Upper lobe of left lung (tissue), 6 donors: ENCODE measurements around the gene CCDC57. TPM values are rescaled to one million over a fixed set of nuclear protein-coding genes. Genes with fewer than 3 reads are reported as not detected.
"Not testable (repeated sequence)": the region's sequence is repeated elsewhere in the genome, so short reads cannot be mapped to it uniquely, and the experiment has no call there.

ENCODE experiments used
- ATAC-seq, 2 donors: fragments of 200-7000 bp; cut with Tn5 transposase; one replicate each; pipeline ENCODE4 v1.9.1; 2022; ENCODE audit warnings: mild to moderate bottlenecking in 2 of 2, moderate library complexity in 2 of 2; ENCODE audit not compliant: low FRiP score in 2 of 2
- DNase-seq, 2 donors: peaks; one replicate each; pipeline ENCODE4 v3.0.0-alpha.2; 2019 to 2020
- H3K27ac ChIP-seq, 4 donors: fragments of 200-600 bp; sonication (generic); one replicate each; pipeline ENCODE4 v1.5.1; 2016 to 2019
- H3K27me3 ChIP-seq, 4 donors: fragments of 200-600 bp; sonication (generic); one replicate each; pipeline ENCODE4 v1.5.1; 2017 to 2019
- H3K36me3 ChIP-seq, 4 donors: fragments of 200-600 bp; sonication (generic); one replicate each; pipeline ENCODE4 v1.5.1; 2016 to 2019
- H3K4me1 ChIP-seq, 4 donors: fragments of 200-600 bp; sonication (generic); one replicate each; pipeline ENCODE4 v1.5.1; 2018 to 2019
- H3K4me3 ChIP-seq, 4 donors: fragments of 200-600 bp; sonication (generic); one replicate each; pipeline ENCODE4 v1.5.1; 2017 to 2019; ENCODE audit warnings: mild to moderate bottlenecking in 2 of 4, moderate library complexity in 1 of 4
- H3K9me3 ChIP-seq, 4 donors: fragments of 200-600 bp; sonication (generic); one replicate each; pipeline ENCODE4 v1.5.1; 2018 to 2019
- EP300 ChIP-seq, 4 donors: sonication (generic); formaldehyde crosslinking; IDR thresholded peaks; one replicate each; pipeline ENCODE4 v1.5.1; 2017; ENCODE audit warnings: antibody characterized with exemption in 4 of 4, control low read depth in 2 of 4
- POLR2A ChIP-seq, 4 donors: fragments of 450-650 bp; IDR thresholded peaks; one replicate each; pipeline ENCODE4 v1.5.1; 2016 to 2017; ENCODE audit warnings: antibody characterized with exemption in 4 of 4, mild to moderate bottlenecking in 2 of 4
- POLR2AphosphoS5 ChIP-seq, 2 donors: sonication (generic); formaldehyde crosslinking; IDR thresholded peaks; one replicate each; pipeline ENCODE4 v1.5.1; 2017; ENCODE audit warnings: antibody characterized with exemption in 2 of 2
- WGBS, 2 donors: methylation state at CpG; one replicate each; pipeline ENCODE4 v1.1.5; 2017 to 2018; 5-methylcytosine and 5-hydroxymethylcytosine counted together
- total RNA-seq, 6 donors: library from RNA; depleted of rRNA in 4 of 6; stranded (reverse); fragments of >200 nt in 4 of 6; gene quantifications; one replicate each; pipeline versions ENCODE4 v1.1.0 to v1.2.1, GENCODE V29; 2016 to 2021
- TF ChIP-seq, protein P1 (sequence below), 6 experiments: fragments of 450-650 bp in 4 of 6; fragments of 200-600 bp in 2 of 6; sonication (generic) in 2 of 6; IDR thresholded peaks; one replicate each; pipeline ENCODE4 v1.5.1; 2016 to 2019; ENCODE audit warnings: antibody characterized with exemption in 6 of 6
- donor health status: DM: no; HTN: no; CAD: no; lungs with moderate emphysema.
- donor health status: DM: no; HTN: yes; CAD: no; lungs with severe emphysema.

CCDC57 gene
- total RNA-seq, 6 donors from 2014 or later = 52.9 to 204 (median 71.8) TPM

DNA sequence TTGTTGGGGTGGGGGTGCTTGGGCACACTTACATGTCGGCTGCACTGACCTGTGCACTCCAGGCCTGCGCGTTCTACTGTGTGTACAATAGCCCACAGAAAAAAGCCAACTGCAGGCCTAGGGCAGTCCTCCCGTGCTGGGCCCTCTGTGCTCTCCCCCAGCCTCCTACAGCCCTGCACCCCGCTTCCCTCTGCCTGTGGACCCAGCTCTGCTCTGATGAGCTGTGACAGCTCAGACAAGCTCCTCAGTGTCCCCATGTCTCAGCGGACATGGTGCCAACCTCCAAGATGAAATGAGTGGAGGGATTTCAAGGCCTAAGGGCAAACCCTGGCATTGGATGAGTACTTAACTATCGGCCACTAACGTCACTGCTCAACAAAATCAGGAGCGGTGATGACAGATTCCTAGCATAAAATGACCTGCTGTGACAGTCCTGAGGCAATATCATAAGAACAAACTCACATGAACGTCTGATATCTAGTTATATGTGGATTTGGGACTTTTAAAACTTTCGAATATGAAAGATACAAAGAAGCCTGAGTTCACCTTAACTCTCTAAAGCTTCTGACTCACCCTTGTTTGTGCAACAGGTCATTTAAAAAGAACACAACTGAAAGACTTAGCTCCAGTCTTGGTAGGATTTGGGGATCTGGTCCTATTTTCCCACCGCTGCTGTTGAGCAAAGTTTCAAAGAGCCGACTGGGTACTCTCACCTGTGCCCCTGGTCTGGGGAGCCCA lies 34.7 kb downstream of the CCDC57 start:
- no peaks in the 10 kb centered on the region for H3K9me3 ChIP-seq
- H3K4me3 ChIP-seq = no peak overlapping the region
- TF ChIP-seq, protein P1, sequence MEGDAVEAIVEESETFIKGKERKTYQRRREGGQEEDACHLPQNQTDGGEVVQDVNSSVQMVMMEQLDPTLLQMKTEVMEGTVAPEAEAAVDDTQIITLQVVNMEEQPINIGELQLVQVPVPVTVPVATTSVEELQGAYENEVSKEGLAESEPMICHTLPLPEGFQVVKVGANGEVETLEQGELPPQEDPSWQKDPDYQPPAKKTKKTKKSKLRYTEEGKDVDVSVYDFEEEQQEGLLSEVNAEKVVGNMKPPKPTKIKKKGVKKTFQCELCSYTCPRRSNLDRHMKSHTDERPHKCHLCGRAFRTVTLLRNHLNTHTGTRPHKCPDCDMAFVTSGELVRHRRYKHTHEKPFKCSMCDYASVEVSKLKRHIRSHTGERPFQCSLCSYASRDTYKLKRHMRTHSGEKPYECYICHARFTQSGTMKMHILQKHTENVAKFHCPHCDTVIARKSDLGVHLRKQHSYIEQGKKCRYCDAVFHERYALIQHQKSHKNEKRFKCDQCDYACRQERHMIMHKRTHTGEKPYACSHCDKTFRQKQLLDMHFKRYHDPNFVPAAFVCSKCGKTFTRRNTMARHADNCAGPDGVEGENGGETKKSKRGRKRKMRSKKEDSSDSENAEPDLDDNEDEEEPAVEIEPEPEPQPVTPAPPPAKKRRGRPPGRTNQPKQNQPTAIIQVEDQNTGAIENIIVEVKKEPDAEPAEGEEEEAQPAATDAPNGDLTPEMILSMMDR (IDR thresholded peaks at IDR 0.05) = no peak
- TF ChIP-seq EP300 (IDR thresholded peaks at IDR 0.05) (no peak), POLR2AphosphoS5 (IDR thresholded peaks at IDR 0.05) (no peak), POLR2A (IDR thresholded peaks at IDR 0.05) (no peak)
- H3K27me3 ChIP-seq = no peaks in the 10 kb centered on the region
- H3K4me1 ChIP-seq = no peaks in the 10 kb centered on the region
- ATAC-seq (no peak), DNase-seq (no peak)
- peaks cover 0 to 32% (median 14%) of the 10 kb centered on the region in 4 donors for H3K36me3 ChIP-seq
- WGBS, 2 donors = 94 to 98% methylated on average over 7 to 13 of the region's 13 CpGs
- no peak overlapping the region for H3K27ac ChIP-seq

DNA sequence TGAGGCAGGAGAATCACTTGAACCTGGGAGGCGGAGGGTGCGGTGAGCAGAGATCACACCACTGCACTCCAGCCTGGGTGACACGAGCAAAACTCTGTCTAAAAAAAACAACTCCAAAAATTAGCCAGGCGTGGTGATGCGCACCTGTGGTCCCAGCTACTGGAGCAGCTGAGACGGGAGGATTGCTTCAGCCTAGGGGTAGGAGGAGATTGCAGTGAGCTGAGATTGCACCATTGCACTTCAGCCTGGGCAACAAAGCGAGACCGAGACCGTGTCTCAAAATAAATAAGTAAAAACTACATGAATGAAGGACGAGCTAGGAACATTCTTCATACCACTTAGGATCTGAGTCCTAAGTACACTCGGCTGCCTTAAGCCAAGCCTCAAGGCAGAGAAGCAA lies 35.4 kb downstream of the CCDC57 start:
- TF ChIP-seq EP300 (IDR thresholded peaks at IDR 0.05) = no peak
- TF ChIP-seq POLR2A (IDR thresholded peaks at IDR 0.05) = no peak
- TF ChIP-seq, protein P1 (IDR thresholded peaks at IDR 0.05) = no peak
- no peak for TF ChIP-seq POLR2AphosphoS5 (IDR thresholded peaks at IDR 0.05)
- H3K36me3 ChIP-seq = peaks cover 0 to 34% (median 16%) of the 10 kb centered on the region in 4 donors
- no peak for DNase-seq
- no peak overlapping the region for H3K27ac ChIP-seq
- H3K9me3 ChIP-seq = no peaks in the 10 kb centered on the region
- H3K4me1 ChIP-seq = no peaks in the 10 kb centered on the region
- ATAC-seq = no peak
- no peak overlapping the region for H3K4me3 ChIP-seq
- no peaks in the 10 kb centered on the region for H3K27me3 ChIP-seq
- WGBS, 2 donors = 85 to 86% methylated on average over 11 of the region's 11 CpGs

DNA sequence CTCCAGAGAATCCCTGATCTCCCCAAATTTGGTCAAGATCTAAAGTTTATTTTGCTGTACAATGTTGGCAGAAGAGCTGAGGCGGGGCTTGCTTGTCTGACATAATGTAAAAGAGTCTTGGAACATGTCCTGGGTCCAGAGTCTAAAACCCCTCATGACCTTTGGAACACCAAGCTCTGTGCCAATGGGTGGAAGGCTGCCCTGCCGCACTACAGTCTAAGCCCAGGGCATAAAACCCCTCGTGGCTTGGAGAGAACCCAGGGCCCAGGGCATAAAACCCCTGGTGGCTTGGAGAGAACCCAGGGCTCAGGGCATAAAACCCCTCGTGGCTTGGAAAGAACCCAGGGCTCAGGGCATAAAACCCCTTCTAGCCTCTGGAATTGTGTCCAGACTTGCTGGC lies 36.7 kb downstream of the CCDC57 start:
- no peak for DNase-seq
- WGBS, 2 donors = 79 to 90% methylated on average over 3 to 4 of the region's 4 CpGs
- Histone ChIP-seq H3K4me3 (no peak overlapping the region), H3K27me3 (no peaks in the 10 kb centered on the region), H3K9me3 (no peaks in the 10 kb centered on the region), H3K36me3 (peaks cover 0 to 42% (median 22%) of the 10 kb centered on the region in 4 donors), H3K4me1 (no peaks in the 10 kb centered on the region), H3K27ac (no peak overlapping the region)
- TF ChIP-seq, protein P1 (IDR thresholded peaks at IDR 0.05) = no peak
- TF ChIP-seq EP300 (IDR thresholded peaks at IDR 0.05) = no peak
- TF ChIP-seq POLR2A (IDR thresholded peaks at IDR 0.05) = no peak
- no peak for TF ChIP-seq POLR2AphosphoS5 (IDR thresholded peaks at IDR 0.05)
- no peak for ATAC-seq

DNA sequence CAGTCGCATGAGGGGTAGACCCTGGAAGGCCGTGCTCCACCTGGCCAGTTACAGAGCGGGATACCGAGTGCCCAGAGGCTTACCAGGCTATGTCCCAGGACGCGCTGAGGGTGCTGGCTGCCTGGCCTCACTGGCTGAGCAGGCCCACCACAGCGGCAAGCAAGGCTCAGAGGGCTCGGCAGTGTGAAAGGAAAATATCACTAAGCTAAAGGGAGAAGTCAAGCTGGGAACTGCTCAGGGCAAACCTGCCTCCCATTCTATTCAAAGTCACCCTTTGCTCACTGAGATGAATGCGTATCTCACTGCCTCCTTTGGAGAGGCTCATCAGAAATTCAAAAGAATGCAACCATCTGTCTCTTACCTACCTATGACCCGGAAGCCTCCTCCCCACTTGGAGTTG lies 37.4 kb downstream of the CCDC57 start:
- ATAC-seq = no peak
- H3K4me3 ChIP-seq = no peak overlapping the region
- H3K36me3 ChIP-seq = peaks cover 0 to 41% (median 22%) of the 10 kb centered on the region in 4 donors
- WGBS, 2 donors = 91 to 96% methylated on average over 10 of the region's 10 CpGs
- no peaks in the 10 kb centered on the region for H3K9me3 ChIP-seq
- no peak for DNase-seq
- no peaks in the 10 kb centered on the region for H3K4me1 ChIP-seq
- TF ChIP-seq POLR2AphosphoS5 (IDR thresholded peaks at IDR 0.05) (no peak), EP300 (IDR thresholded peaks at IDR 0.05) (no peak), POLR2A (IDR thresholded peaks at IDR 0.05) (no peak)
- TF ChIP-seq, protein P1 (IDR thresholded peaks at IDR 0.05) = no peak
- H3K27me3 ChIP-seq = no peaks in the 10 kb centered on the region
- no peak overlapping the region for H3K27ac ChIP-seq

DNA sequence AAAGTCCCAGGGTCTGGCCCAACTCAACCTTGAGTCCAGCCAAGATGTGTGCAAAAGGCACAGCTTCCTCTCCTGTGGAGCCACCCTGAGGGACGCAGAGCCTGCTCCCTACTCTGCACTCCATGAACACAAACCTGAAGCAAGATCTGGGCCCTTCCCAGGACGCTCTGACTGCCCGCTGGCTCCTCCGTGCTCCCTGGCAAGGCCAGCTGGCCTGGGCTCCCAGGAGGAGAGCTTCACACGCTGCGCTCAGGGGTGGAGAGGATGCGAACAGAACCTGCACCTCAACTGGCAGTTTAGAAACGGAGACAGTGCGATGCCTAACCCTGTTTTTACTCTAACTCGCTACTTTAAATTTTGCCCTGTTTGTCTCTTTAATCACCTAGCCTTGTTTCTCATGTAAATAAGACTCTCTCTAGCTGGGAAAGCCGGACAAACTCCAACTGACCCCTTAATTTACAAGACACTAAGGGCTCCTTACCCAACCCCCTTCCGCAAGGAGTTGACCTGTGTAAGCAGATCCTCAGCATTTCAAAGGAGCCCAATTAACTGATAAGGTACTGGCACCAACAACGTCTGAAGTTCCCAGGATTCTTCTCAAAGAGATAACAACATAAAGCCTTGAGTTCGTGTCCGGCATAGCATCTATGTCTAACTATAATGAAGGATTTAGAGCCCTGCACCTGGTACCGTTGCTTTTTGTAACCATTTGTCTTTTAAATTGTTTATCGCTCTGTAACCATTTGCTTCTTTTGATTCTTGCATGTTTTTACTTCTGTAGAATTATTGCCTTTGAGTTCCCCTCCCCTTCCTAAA lies 38.4 kb downstream of the CCDC57 start:
- ATAC-seq, H3K4me3 ChIP-seq, H3K4me1 ChIP-seq, H3K27me3 ChIP-seq, H3K27ac ChIP-seq, DNase-seq, H3K9me3 ChIP-seq: not testable (repeated sequence)
- WGBS, 2 donors = 85 to 86% methylated on average over 15 to 17 of the region's 17 CpGs
- peaks cover 0 to 45% (median 24%) of the 10 kb centered on the region in 4 donors for H3K36me3 ChIP-seq
